Tibial artery (tissue), 4 donors: ENCODE results near the gene ANKRD30A.
"Not testable (repeated sequence)": the region's sequence is repeated elsewhere in the genome, so short reads cannot be mapped to it uniquely, and the experiment has no call there.

ENCODE experiments used
- DNase-seq, 2 donors: peaks; one replicate each; pipeline ENCODE4 v3.0.0-alpha.2; 2019
- H3K27ac ChIP-seq, 2 donors: fragments of 200-600 bp; sonication (generic) in 1 of 2; 1 replicate in 1 of 2; 2 replicates in 1 of 2; pipeline ENCODE4 v1.5.1; 2018 to 2019; ENCODE audit warnings: mild to moderate bottlenecking in 1 of 2
- H3K27me3 ChIP-seq, 2 donors: fragments of 200-600 bp; sonication (generic) in 1 of 2; one replicate each; pipeline versions ENCODE4 v1.5.1 to v1.6.0; 2016 to 2019
- H3K36me3 ChIP-seq, 3 donors: fragments of 200-600 bp; sonication (generic) in 2 of 3; one replicate each; pipeline ENCODE4 v1.5.1; 2016 to 2019; ENCODE audit warnings: mild to moderate bottlenecking in 2 of 3
- H3K4me1 ChIP-seq, 4 donors: fragments of 200-600 bp; sonication (generic) in 2 of 4; 1 replicate in 3 of 4; 2 replicates in 1 of 4; pipeline ENCODE4 v1.5.1; 2016 to 2019
- H3K4me3 ChIP-seq, 2 donors: fragments of 200-600 bp; sonication (generic) in 1 of 2; 1 replicate in 1 of 2; 2 replicates in 1 of 2; pipeline ENCODE4 v1.5.1; 2018 to 2019; ENCODE audit warnings: mild to moderate bottlenecking in 2 of 2
- H3K9me3 ChIP-seq, 3 donors: fragments of 200-600 bp; sonication (generic) in 1 of 3; one replicate each; pipeline ENCODE4 v1.5.1; 2016 to 2019
- intact Hi-C: fragments of 100-400 bp; cut with DNase I; formaldehyde crosslinking; loops from one replicate; pipeline ENCODE4 v1.15.0; 2023; ENCODE audit warnings: low total_unique reads
- TF ChIP-seq, protein P1 (sequence below), 2 experiments: fragments of 200-600 bp in 1 of 2; fragments of 450-650 bp in 1 of 2; IDR thresholded peaks; one replicate each; pipeline ENCODE4 v1.5.1; 2017 to 2019; ENCODE audit warnings: antibody characterized with exemption in 2 of 2, mild to moderate bottlenecking in 1 of 2, moderate library complexity in 1 of 2

The ANKRD30A gene

DNA sequence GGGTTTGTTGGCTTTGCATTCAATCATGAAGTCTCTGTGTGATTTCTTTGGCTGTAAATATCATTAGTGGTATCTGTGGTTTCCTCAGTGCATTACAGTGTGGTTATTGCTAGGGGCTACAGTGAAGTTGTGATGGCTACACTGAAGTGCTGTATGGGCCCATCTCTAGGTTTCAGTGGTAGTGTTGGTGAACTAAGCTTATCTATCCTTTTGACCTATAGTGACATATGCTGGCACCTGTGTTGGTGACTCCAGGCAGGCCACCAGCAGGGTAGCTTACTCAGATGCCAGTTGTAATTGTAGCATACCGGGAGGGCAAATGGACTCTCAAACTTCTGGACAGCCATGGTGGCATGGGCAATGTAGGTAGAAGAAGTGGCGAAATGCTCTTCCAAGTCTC, 219.0 kb downstream of the ANKRD30A start:
- no peaks in the 10 kb centered on the region for H3K36me3 ChIP-seq
- no peaks in the 10 kb centered on the region for H3K9me3 ChIP-seq
- intact Hi-C loops: no loop called here
- H3K4me3 ChIP-seq: no peak overlapping the region
- no peaks in the 10 kb centered on the region for H3K27me3 ChIP-seq
- no peaks in the 10 kb centered on the region for H3K4me1 ChIP-seq
- TF ChIP-seq, protein P1, sequence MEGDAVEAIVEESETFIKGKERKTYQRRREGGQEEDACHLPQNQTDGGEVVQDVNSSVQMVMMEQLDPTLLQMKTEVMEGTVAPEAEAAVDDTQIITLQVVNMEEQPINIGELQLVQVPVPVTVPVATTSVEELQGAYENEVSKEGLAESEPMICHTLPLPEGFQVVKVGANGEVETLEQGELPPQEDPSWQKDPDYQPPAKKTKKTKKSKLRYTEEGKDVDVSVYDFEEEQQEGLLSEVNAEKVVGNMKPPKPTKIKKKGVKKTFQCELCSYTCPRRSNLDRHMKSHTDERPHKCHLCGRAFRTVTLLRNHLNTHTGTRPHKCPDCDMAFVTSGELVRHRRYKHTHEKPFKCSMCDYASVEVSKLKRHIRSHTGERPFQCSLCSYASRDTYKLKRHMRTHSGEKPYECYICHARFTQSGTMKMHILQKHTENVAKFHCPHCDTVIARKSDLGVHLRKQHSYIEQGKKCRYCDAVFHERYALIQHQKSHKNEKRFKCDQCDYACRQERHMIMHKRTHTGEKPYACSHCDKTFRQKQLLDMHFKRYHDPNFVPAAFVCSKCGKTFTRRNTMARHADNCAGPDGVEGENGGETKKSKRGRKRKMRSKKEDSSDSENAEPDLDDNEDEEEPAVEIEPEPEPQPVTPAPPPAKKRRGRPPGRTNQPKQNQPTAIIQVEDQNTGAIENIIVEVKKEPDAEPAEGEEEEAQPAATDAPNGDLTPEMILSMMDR (IDR thresholded peaks at IDR 0.05): no peak
- H3K27ac ChIP-seq: no peak overlapping the region
- DNase-seq: no peak

DNA sequence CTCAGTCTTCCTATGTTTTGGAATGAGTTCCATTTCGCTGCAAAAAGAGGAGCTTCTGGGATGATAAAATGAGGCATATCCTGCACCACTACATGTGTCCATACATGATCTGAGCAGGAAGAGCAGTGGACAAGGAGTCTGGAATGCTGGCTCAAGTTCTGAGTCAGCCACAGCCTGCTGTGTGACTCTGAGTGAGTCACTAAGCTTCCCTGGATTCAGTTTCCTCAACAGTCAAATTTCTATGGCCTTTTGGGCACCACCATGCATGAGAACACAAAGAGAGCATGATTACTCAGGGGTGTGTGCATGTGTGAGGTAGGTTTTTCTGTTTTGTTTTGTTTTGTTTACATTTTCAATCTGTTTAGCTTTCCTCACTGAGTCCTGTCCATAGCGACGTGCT, 254.6 kb downstream of the ANKRD30A start:
- intact Hi-C loops: loop anchor here (5.0 kb wide), 1 partner anchor 1107 kb away; no protein-coding TSS in a partner anchor
- DNase-seq: no peak
- H3K27ac ChIP-seq: no peak overlapping the region
- H3K27me3 ChIP-seq: no peaks in the 10 kb centered on the region
- H3K4me1 ChIP-seq: no peaks in the 10 kb centered on the region
- no peaks in the 10 kb centered on the region for H3K9me3 ChIP-seq
- H3K4me3 ChIP-seq: no peak overlapping the region
- TF ChIP-seq, protein P1 (IDR thresholded peaks at IDR 0.05): no peak
- H3K36me3 ChIP-seq: no peaks in the 10 kb centered on the region

GRCh38 chr10:37381271-37381670, 255.9 kb downstream of the ANKRD30A start:
- Histone ChIP-seq H3K4me1 (no peaks in the 10 kb centered on the region), H3K36me3 (no peaks in the 10 kb centered on the region), H3K9me3 (no peaks in the 10 kb centered on the region), H3K27ac (no peak overlapping the region), H3K4me3 (no peak overlapping the region), H3K27me3 (no peaks in the 10 kb centered on the region)
- TF ChIP-seq, protein P1 (IDR thresholded peaks at IDR 0.05): no peak
- DNase-seq: no peak
- intact Hi-C loops: loop anchor here (5.0 kb wide), 1 partner anchor 1106 kb away; no protein-coding TSS in a partner anchor

GRCh38 chr10:37384923-37385322, 259.5 kb downstream of the ANKRD30A start:
- Histone ChIP-seq H3K27me3 (no peaks in the 10 kb centered on the region), H3K4me1 (no peaks in the 10 kb centered on the region), H3K9me3 (no peaks in the 10 kb centered on the region), H3K36me3 (no peaks in the 10 kb centered on the region), H3K4me3 (no peak overlapping the region), H3K27ac (no peak overlapping the region)
- intact Hi-C loops: loop anchor here (5.0 kb wide), 1 partner anchor 1102 kb away; no protein-coding TSS in a partner anchor
- TF ChIP-seq, protein P1 (IDR thresholded peaks at IDR 0.05): no peak
- no peak for DNase-seq

DNA sequence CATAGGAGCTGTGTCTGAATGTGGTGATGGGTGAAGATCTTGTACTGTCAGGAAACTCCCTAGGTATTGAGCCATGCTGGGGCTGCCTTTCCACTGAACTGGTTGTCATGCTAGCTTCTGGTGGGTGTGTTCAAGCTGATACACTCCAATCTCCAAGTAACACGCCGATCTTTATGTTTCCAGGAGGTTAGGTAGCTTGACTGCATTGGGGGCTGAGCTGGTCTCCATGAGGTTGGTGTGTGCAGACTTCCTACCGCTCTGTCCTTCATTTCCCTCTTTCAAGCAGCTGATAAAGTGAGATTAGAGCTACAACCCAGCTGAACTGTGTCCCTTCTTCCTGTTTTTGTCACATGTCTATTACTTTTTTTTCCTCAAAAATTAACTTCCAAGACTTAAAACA, 265.5 kb downstream of the ANKRD30A start:
- no peak overlapping the region for H3K4me3 ChIP-seq
- no peak overlapping the region for H3K27ac ChIP-seq
- intact Hi-C loops: no loop called here
- H3K4me1 ChIP-seq: no peaks in the 10 kb centered on the region
- TF ChIP-seq, protein P1 (IDR thresholded peaks at IDR 0.05): no peak
- no peak for DNase-seq
- H3K36me3 ChIP-seq: no peaks in the 10 kb centered on the region
- H3K27me3 ChIP-seq: no peaks in the 10 kb centered on the region
- H3K9me3 ChIP-seq: no peaks in the 10 kb centered on the region

DNA sequence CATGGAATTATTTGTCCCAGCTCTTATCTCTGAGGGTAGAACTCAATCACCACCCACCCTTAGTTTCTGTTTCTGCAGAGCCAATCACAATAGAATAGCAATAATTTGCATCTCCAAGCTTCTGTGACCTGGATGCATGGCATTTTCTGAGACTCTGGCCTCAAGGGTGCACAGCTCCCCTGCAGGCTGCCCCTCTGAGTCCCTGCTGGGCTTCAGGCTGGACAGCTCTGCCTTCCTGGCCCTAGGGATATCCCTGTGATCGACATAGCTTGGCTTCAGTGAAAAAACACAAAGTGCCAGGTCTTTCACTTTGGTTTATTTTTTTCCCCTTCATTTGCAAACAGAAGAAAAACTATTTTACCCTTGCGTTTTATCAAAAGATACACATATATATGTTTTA, 275.4 kb downstream of the ANKRD30A start:
- H3K27me3 ChIP-seq, H3K4me3 ChIP-seq, H3K27ac ChIP-seq, DNase-seq, H3K9me3 ChIP-seq, H3K36me3 ChIP-seq, H3K4me1 ChIP-seq, intact Hi-C loops: not testable (repeated sequence)
